Hippocampal formation (tissue), 2 donors: ENCODE data around the gene FAM170B.

ENCODE experiments used
- DNase-seq, 2 donors: peaks; one replicate each; lab custom pipeline; 2025; lab: John Stamatoyannopoulos, UW

The FAM170B gene

GRCh38 chr10:49133706-49134248 lies at the start of gene FAM170B:
FAM170B (minus strand) TSS chr10:49134021; CDS start chr10:49133918, 103 bp downstream.
- DNase-seq, result no peak

- DNase-seq, result no peak
Measured at GRCh38 chr10:49182776-49183175, 49.0 kb upstream of the FAM170B start.

- DNase-seq, result no peak
Measured at GRCh38 chr10:49180444-49180860, 46.6 kb upstream of the FAM170B start.

GRCh38 chr10:49179699-49180443 lies 46.0 kb upstream of the FAM170B start:
- DNase-seq, result no peak

GRCh38 chr10:49178489-49179471 lies 45.0 kb upstream of the FAM170B start:
- no peak for DNase-seq

- peak; percentile 6 to 29 for DNase-seq
Measured at GRCh38 chr10:49177391-49178355, 43.9 kb upstream of the FAM170B start.

- DNase-seq, result no peak
Measured at GRCh38 chr10:49176310-49177268, 42.8 kb upstream of the FAM170B start.

- no peak for DNase-seq
Measured at GRCh38 chr10:49175587-49176309, 41.9 kb upstream of the FAM170B start.

GRCh38 chr10:49174926-49175500 lies 41.2 kb upstream of the FAM170B start:
- DNase-seq, result no peak

GRCh38 chr10:49174261-49174925 lies 40.6 kb upstream of the FAM170B start:
- no peak for DNase-seq

- no peak for DNase-seq
Measured at GRCh38 chr10:49173853-49174252, 40.0 kb upstream of the FAM170B start.

GRCh38 chr10:49173201-49173772 lies 39.5 kb upstream of the FAM170B start:
- no peak for DNase-seq

- DNase-seq, result no peak
Measured at GRCh38 chr10:49172777-49173132, 38.9 kb upstream of the FAM170B start.

GRCh38 chr10:49172061-49172776 lies 38.4 kb upstream of the FAM170B start:
- DNase-seq, result no peak

GRCh38 chr10:49171326-49172060 lies 37.7 kb upstream of the FAM170B start:
- DNase-seq, result no peak

- DNase-seq, result no peak
Measured at GRCh38 chr10:49170632-49171325, 37.0 kb upstream of the FAM170B start.
